IMR-90 (cell line): Measurements from ENCODE around the gene TMIGD1. TPM values are rescaled to one million over a fixed set of nuclear protein-coding genes. Genes with fewer than 3 reads are reported as not detected.

Experiments
- ATAC-seq: fragments of 200-7000 bp; cut with Tn5 transposase; 2 replicates; pipeline ENCODE4 v1.9.1; 2020; ENCODE audit warnings: low read depth, mild to moderate bottlenecking, moderate library complexity
- BruUV-seq: library from RNA; stranded (reverse); fragments of 400-500 nt; replicated peaks from 2 replicates; lab custom pipeline; 2021; lab: Mats Ljungman, UMichigan
- CTCF ChIA-PET: fragments of 300-600 bp; formaldehyde crosslinking; extraction: SDS; loops from one replicate; lab custom pipeline; 2021; ENCODE audit warnings: antibody characterized with exemption; lab: Yijun Ruan, JAX
- POLR2A ChIA-PET: fragments of 300-600 bp; sonication (Branson Sonifier 250); formaldehyde crosslinking; loops from one replicate; lab custom pipeline; 2022; ENCODE audit warnings: antibody characterized with exemption; ENCODE audit not compliant: unreplicated experiment; lab: Charles Lee
- DNase-seq: peaks from one replicate; pipeline ENCODE4 v3.0.0; 2013
- H2AFZ ChIP-seq: replicated peaks from 2 replicates; pipeline ENCODE3; 2013; ENCODE audit warnings: low read length, mild to moderate bottlenecking; ENCODE audit not compliant: poor library complexity
- H2AK5ac ChIP-seq: 2 replicates; pipeline ENCODE4 v1.6.1; 2013; ENCODE audit warnings: low read depth, low read length, inconsistent platforms
- H2AK9ac ChIP-seq: replicated peaks from 2 replicates; pipeline ENCODE3; 2013; ENCODE audit warnings: mild to moderate bottlenecking, low read depth, low read length, moderate library complexity; ENCODE audit not compliant: poor library complexity
- H2BK120ac ChIP-seq: 2 replicates; pipeline ENCODE4 v1.6.1; 2013; ENCODE audit warnings: low read depth, low read length, inconsistent platforms
- H2BK15ac ChIP-seq: 3 replicates; pipeline ENCODE4 v1.6.1; 2013; ENCODE audit warnings: low read depth, low read length, inconsistent platforms
- H2BK20ac ChIP-seq: 2 replicates; pipeline ENCODE4 v1.6.1; 2013; ENCODE audit warnings: low read depth, mild to moderate bottlenecking, inconsistent platforms, low read length, moderate library complexity
- H2BK5ac ChIP-seq: 2 replicates; pipeline ENCODE4 v1.6.1; 2013; ENCODE audit warnings: mild to moderate bottlenecking, low read depth, low read length, inconsistent platforms; ENCODE audit not compliant: poor library complexity, severe bottlenecking
- H3K14ac ChIP-seq: replicated peaks from 2 replicates; pipeline ENCODE4 v1.6.1; 2013; ENCODE audit warnings: low read depth, low read length, inconsistent platforms
- H3K18ac ChIP-seq: 2 replicates; pipeline ENCODE4 v1.6.1; 2013; ENCODE audit warnings: low read depth, low read length, control low read depth
- H3K23ac ChIP-seq: 2 replicates; pipeline ENCODE4 v1.6.1; 2013; ENCODE audit warnings: low read depth, low read length, inconsistent platforms
- H3K27ac ChIP-seq: 2 replicates; pipeline ENCODE4 v1.5.1; 2013; ENCODE audit warnings: mild to moderate bottlenecking, control low read depth, low read length; ENCODE audit not compliant: insufficient read depth
- H3K27me3 ChIP-seq: 2 replicates; pipeline ENCODE4 v1.6.1; 2013; ENCODE audit warnings: low read length; ENCODE audit not compliant: control insufficient read depth, insufficient read depth
- H3K36me3 ChIP-seq: 2 replicates; pipeline ENCODE4 v1.6.1; 2013; ENCODE audit warnings: low read length, mixed read lengths; ENCODE audit not compliant: control insufficient read depth, insufficient read depth
- H3K4ac ChIP-seq: 2 replicates; pipeline ENCODE4 v1.6.1; 2013; ENCODE audit warnings: low read depth, low read length, inconsistent platforms
- H3K4me1 ChIP-seq: 2 replicates; pipeline ENCODE4 v1.6.1; 2013; ENCODE audit warnings: low read length, mixed read lengths; ENCODE audit not compliant: control insufficient read depth, insufficient read depth
- H3K4me2 ChIP-seq: 2 replicates; pipeline ENCODE4 v1.6.1; 2013; ENCODE audit warnings: low read depth, mild to moderate bottlenecking, control low read depth, low read length, moderate library complexity
- H3K4me3 ChIP-seq: 2 replicates; pipeline ENCODE4 v1.5.1; 2013; ENCODE audit warnings: low read depth, mild to moderate bottlenecking, control low read depth, low read length, moderate library complexity; ENCODE audit not compliant: insufficient read depth
- H3K56ac ChIP-seq: 2 replicates; pipeline ENCODE4 v1.6.1; 2013; ENCODE audit warnings: low read length, inconsistent platforms; ENCODE audit not compliant: insufficient read depth; ENCODE audit errors: extremely low read depth
- H3K79me1 ChIP-seq, 2 experiments: 2 replicates each; pipeline ENCODE4 v1.6.1; 2013; ENCODE audit warnings: low read length in 2 of 2, inconsistent platforms in 1 of 2, low read depth in 1 of 2
- H3K9ac ChIP-seq: 2 replicates; pipeline ENCODE4 v1.6.1; 2013; ENCODE audit warnings: low read depth, low read length, control low read depth
- H3K9me1 ChIP-seq: 2 replicates; pipeline ENCODE4 v1.6.1; 2013; ENCODE audit warnings: low read length, inconsistent platforms; ENCODE audit not compliant: insufficient read depth
- H3K9me3 ChIP-seq: 2 replicates; pipeline ENCODE4 v1.6.1; 2013; ENCODE audit warnings: low read length; ENCODE audit not compliant: control insufficient read depth, insufficient read depth
- H4K20me1 ChIP-seq: 2 replicates; pipeline ENCODE4 v1.6.1; 2013; ENCODE audit warnings: low read length, inconsistent platforms; ENCODE audit not compliant: insufficient read depth
- H4K5ac ChIP-seq: 2 replicates; pipeline ENCODE4 v1.6.1; 2013; ENCODE audit warnings: mild to moderate bottlenecking, low read depth, low read length, control low read depth
- H4K8ac ChIP-seq, 2 experiments: 2 replicates each; pipeline ENCODE4 v1.6.1; 2013; ENCODE audit warnings: low read depth in 2 of 2, low read length in 2 of 2, control low read depth in 1 of 2, inconsistent platforms in 1 of 2
- H4K91ac ChIP-seq: 2 replicates; pipeline ENCODE4 v1.6.1; 2013; ENCODE audit warnings: low read depth, low read length, inconsistent platforms; ENCODE audit not compliant: insufficient read depth
- FOS ChIP-seq: fragments of 150-350 bp; IDR thresholded peaks from 2 replicates; pipeline ENCODE4 v1.6.1; 2016; ENCODE audit warnings: low read depth, low read length
- MAZ ChIP-seq: IDR thresholded peaks from 2 replicates; pipeline ENCODE4 v1.6.1; 2012; ENCODE audit warnings: low read depth, mild to moderate bottlenecking, low read length, improper control_type of control experiment, moderate library complexity, borderline replicate concordance
- NFE2L2 ChIP-seq: fragments of 150-350 bp; IDR thresholded peaks from 2 replicates; pipeline ENCODE4 v1.6.1; 2016; ENCODE audit warnings: low read depth, mild to moderate bottlenecking, low read length
- POLR2A ChIP-seq: IDR thresholded peaks from 2 replicates; pipeline ENCODE4 v1.6.1; 2012; ENCODE audit warnings: mild to moderate bottlenecking, low read depth, low read length
- RAD21 ChIP-seq: IDR thresholded peaks from 2 replicates; pipeline ENCODE4 v1.6.1; 2012; ENCODE audit warnings: low read length, improper control_type of control experiment
- SMC3 ChIP-seq: fragments of 150-350 bp; IDR thresholded peaks from 2 replicates; pipeline ENCODE4 v1.6.1; 2016; ENCODE audit warnings: low read depth, mild to moderate bottlenecking, antibody characterized with exemption, low read length, moderate library complexity
- WGBS, 2 experiments: methylation state at CpG; one replicate each; pipeline versions ENCODE4 v1.1.5 to v1.1.7; 2013; ENCODE audit warnings: missing lambda C conversion rate in 2 of 2; ENCODE audit not compliant: insufficient read length in 1 of 2; ENCODE audit errors: extremely low coverage in 2 of 2; 5-methylcytosine and 5-hydroxymethylcytosine counted together
- dilution Hi-C: fragments of 300-500 bp; cut with HindIII; formaldehyde crosslinking; loops from one replicate; pipeline ENCODE4 v1.14.3; 2018; ENCODE audit warnings: low sequenced_read_pairs; ENCODE audit not compliant: unreplicated experiment
- in situ Hi-C: fragments of 300-500 bp; cut with MboI; formaldehyde crosslinking; loops from 3 replicates; pipeline ENCODE4 v1.14.3; 2019; ENCODE audit warnings: low sequenced_read_pairs, inconsistent platforms, mixed read lengths
- intact Hi-C: fragments of 100-400 bp; cut with micrococcal nuclease; formaldehyde crosslinking; loops from 2 replicates; pipeline ENCODE4 v1.10.0; 2022
- polyA plus RNA-seq, 3 experiments: library from polyadenylated mRNA; depleted of rRNA; stranded (reverse); fragments of >200 nt; gene quantifications; 2 replicates each; pipeline ENCODE4 v1.2.3, GENCODE V29; 2012; ENCODE audit warnings: low replicate concordance in 1 of 3
- total RNA-seq: library from RNA; depleted of rRNA; stranded (reverse); fragments of >200 nt; gene quantifications from 2 replicates; pipeline ENCODE4 v1.2.3, GENCODE V29; 2012
- TF ChIP-seq, protein P1 (sequence below): fragments of 150-350 bp; IDR thresholded peaks from 2 replicates; pipeline ENCODE4 v1.6.1; 2016; ENCODE audit warnings: low read depth, mild to moderate bottlenecking, low read length, moderate library complexity, borderline replicate concordance

TMIGD1 gene
- total and polyA plus RNA-seq, 2 of the 4 experiments (the other 2 are of a cell fraction) = not detected

DNA sequence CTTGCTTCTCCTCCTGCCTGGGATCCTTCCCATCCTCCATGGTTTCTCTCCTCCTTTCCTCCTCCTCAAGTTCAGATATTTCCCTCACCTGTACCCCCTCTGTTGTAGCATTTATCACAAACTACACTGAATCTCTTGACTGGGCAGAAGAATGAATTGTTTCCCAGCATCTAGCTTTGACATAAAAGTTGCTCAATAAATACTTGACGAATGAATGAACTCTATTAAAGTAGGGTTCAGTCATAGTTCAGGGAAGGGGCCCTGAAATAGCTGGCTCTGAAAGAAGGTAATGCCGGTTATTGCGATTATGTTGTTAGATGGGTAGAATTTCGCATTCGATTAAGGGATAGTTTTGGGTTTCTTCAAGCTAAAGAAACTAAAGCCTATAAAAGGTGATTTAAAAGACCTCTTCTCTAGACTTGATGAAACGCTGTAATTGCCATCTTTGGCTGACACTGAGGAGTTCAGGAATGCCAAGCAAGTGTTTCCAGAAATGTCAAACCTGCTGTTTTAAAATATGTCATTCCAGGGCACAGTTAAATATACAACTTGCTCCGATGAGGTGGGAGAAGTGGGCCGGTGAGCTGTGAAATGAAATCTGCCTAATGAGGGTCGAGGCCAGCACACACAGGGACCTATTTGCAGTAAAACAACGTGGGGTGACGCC is 43.9 kb upstream of the TMIGD1 start:
- H2BK20ac ChIP-seq = no peak overlapping the region; the same call in 1 of the 2 replicates
- peak overlapping the region; percentile 84 for H3K4ac ChIP-seq
- no peak for TF ChIP-seq RAD21
- TF ChIP-seq, protein P1, sequence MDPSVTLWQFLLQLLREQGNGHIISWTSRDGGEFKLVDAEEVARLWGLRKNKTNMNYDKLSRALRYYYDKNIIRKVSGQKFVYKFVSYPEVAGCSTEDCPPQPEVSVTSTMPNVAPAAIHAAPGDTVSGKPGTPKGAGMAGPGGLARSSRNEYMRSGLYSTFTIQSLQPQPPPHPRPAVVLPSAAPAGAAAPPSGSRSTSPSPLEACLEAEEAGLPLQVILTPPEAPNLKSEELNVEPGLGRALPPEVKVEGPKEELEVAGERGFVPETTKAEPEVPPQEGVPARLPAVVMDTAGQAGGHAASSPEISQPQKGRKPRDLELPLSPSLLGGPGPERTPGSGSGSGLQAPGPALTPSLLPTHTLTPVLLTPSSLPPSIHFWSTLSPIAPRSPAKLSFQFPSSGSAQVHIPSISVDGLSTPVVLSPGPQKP = no peak
- TF ChIP-seq SMC3 = no peak
- no peak for TF ChIP-seq POLR2A
- no peak for TF ChIP-seq NFE2L2
- TF ChIP-seq MAZ = no peak
- no peak for TF ChIP-seq FOS
- H3K56ac ChIP-seq = no peak overlapping the region
- BruUV-seq = no TSS peak
- H4K20me1 ChIP-seq = peaks cover 20% of the 10 kb centered on the region; the same call in 1 of the 2 replicates
- WGBS, 2 experiments = 80% methylated on average over 1 of the region's 11 CpGs; no CpG with 5 or more reads in 1 of the 2 experiments
- no peak for ATAC-seq
- H3K18ac ChIP-seq = peak overlapping the region; percentile 88
- peak overlapping the region; percentile 71 for H2AK9ac ChIP-seq
- H2AK5ac ChIP-seq = peak overlapping the region; percentile 33
- no peaks in the 10 kb centered on the region for H3K9me3 ChIP-seq
- in situ Hi-C loops = no loop called here
- no peaks in the 10 kb centered on the region for H3K36me3 ChIP-seq
- peak overlapping the region; percentile 87; the same call in 1 of the 2 replicates for H3K23ac ChIP-seq
- H2BK120ac ChIP-seq = peak overlapping the region; percentile 92
- POLR2A ChIA-PET = no interaction called here
- H3K9ac ChIP-seq = no peak overlapping the region
- H3K4me3 ChIP-seq = no peak overlapping the region
- dilution Hi-C loops = no loop called here
- H2AFZ ChIP-seq = peak overlapping the region; percentile 85
- CTCF ChIA-PET = interaction anchor here (0.7 kb wide), 1 partner anchor 337 kb away, joined by 3 read pairs; no protein-coding TSS in a partner anchor
- H3K4me2 ChIP-seq = peak overlapping the region; percentile 92
- H4K8ac ChIP-seq = peak overlapping the region; percentile 32 to 89; a peak in 3 of 4 replicates
- peaks cover 17% of the 10 kb centered on the region for H3K4me1 ChIP-seq
- peaks cover 8 to 24% of the 10 kb centered on the region in 2 experiments for H3K79me1 ChIP-seq
- intact Hi-C loops = loop anchor here (2.0 to 5.0 kb wide), 2 partner anchors 37 to 85 kb away; partner anchors contain the start of gene BLMH
- peaks cover 12% of the 10 kb centered on the region for H3K9me1 ChIP-seq
- DNase-seq = no peak
- peak overlapping the region; percentile 62 for H4K91ac ChIP-seq
- peak overlapping the region; percentile 6; the same call in 1 of the 2 replicates for H3K27ac ChIP-seq
- no peaks in the 10 kb centered on the region for H3K27me3 ChIP-seq
- peak overlapping the region; percentile 30 for H2BK5ac ChIP-seq
- peak overlapping the region; percentile 51; the same call in 2 of the 3 replicates for H2BK15ac ChIP-seq
- peak overlapping the region; percentile 78 for H4K5ac ChIP-seq
- H3K14ac ChIP-seq = peak overlapping the region; percentile 99
